Ishikawa (cell line): ENCODE data around the gene STARD8.

ENCODE experiments used
- CEBPB ChIP-seq: IDR thresholded peaks from 2 replicates; pipeline ENCODE4 v1.6.1; 2012
- CREB1 ChIP-seq: IDR thresholded peaks from 2 replicates; pipeline ENCODE4 v1.6.1; 2012; ENCODE audit warnings: low read depth
- EGR1 ChIP-seq: IDR thresholded peaks from 2 replicates; pipeline ENCODE4 v1.6.1; 2012
- EP300 ChIP-seq: IDR thresholded peaks from 2 replicates; pipeline ENCODE4 v1.6.1; 2012; ENCODE audit warnings: borderline replicate concordance
- FOXM1 ChIP-seq: IDR thresholded peaks from 2 replicates; pipeline ENCODE4 v1.6.1; 2012; ENCODE audit warnings: low read depth, borderline replicate concordance
- MAX ChIP-seq: IDR thresholded peaks from 2 replicates; pipeline ENCODE4 v1.6.1; 2012
- NFIC ChIP-seq: IDR thresholded peaks from 2 replicates; pipeline ENCODE4 v1.6.1; 2012
- RAD21 ChIP-seq: IDR thresholded peaks from 2 replicates; pipeline ENCODE4 v1.6.1; 2012; ENCODE audit warnings: low read depth
- REST ChIP-seq: IDR thresholded peaks from 2 replicates; pipeline ENCODE4 v1.6.1; 2012; ENCODE audit warnings: low read depth, mild to moderate bottlenecking
- TAF1 ChIP-seq: IDR thresholded peaks from 2 replicates; pipeline ENCODE4 v1.6.1; 2012; ENCODE audit warnings: low read depth, mild to moderate bottlenecking
- TCF12 ChIP-seq: IDR thresholded peaks from 2 replicates; pipeline ENCODE4 v1.6.1; 2012; ENCODE audit warnings: low read depth
- TEAD4 ChIP-seq: IDR thresholded peaks from 2 replicates; pipeline ENCODE4 v1.6.1; 2012
- YY1 ChIP-seq: IDR thresholded peaks from 2 replicates; pipeline ENCODE4 v1.6.1; 2012; ENCODE audit warnings: low read depth
- ZBTB7A ChIP-seq: IDR thresholded peaks from 2 replicates; pipeline ENCODE4 v1.6.1; 2012; ENCODE audit warnings: low read depth
- TF ChIP-seq, protein P1 (sequence below): IDR thresholded peaks from 2 replicates; pipeline ENCODE4 v1.6.1; 2012

STARD8 gene

GRCh38 chrX:68728186-68728585 lies 80.7 kb downstream of the STARD8 start:
- TF ChIP-seq TEAD4 (no peak), REST (no peak), ZBTB7A (no peak), TCF12 (no peak), RAD21 (no peak), EP300 (no peak), CREB1 (no peak), MAX (no peak), NFIC (no peak), YY1 (no peak), CEBPB (no peak), EGR1 (no peak), FOXM1 (no peak), TAF1 (no peak)
- TF ChIP-seq, protein P1, sequence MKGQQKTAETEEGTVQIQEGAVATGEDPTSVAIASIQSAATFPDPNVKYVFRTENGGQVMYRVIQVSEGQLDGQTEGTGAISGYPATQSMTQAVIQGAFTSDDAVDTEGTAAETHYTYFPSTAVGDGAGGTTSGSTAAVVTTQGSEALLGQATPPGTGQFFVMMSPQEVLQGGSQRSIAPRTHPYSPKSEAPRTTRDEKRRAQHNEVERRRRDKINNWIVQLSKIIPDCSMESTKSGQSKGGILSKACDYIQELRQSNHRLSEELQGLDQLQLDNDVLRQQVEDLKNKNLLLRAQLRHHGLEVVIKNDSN = no peak

- TF ChIP-seq FOXM1 (no peak), TCF12 (no peak), REST (no peak), ZBTB7A (no peak), NFIC (no peak), EP300 (no peak), RAD21 (no peak), EGR1 (no peak), CEBPB (no peak), YY1 (no peak), TAF1 (no peak), CREB1 (no peak), TEAD4 (no peak)
Measured at GRCh38 chrX:68731254-68731653, 83.8 kb downstream of the STARD8 start.

DNA sequence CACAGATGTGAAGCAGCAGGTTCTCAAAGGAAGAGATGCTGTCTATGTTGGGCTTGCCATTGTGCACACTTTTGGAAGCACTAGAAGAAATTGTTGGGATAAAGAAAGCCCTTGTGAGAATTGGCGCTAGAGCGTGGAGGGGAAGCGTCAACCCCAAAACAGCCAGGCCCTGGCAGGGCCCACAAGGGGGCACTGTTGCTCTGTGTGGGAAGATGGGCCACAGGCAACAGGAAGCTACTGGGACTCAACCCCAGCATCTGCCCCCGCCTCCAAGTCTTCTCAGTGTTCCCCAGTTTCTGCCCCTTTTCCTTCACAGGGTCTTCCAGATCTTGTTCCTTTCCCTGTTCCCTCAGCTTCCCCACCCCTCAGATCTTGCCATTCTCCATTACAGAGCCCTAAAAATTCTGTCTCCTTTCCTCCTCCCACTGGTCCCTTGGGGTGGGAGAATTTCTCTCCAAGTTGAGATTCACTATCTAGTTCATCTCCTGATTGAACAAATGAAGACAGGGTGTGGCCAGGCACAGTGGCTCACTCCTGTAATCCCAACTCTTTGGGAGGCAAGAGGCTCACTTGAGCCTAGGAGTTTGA lies 85.5 kb downstream of the STARD8 start:
- no peak for TF ChIP-seq FOXM1
- TF ChIP-seq RAD21 = peak; percentile 82

GRCh38 chrX:68735266-68735665 lies 87.8 kb downstream of the STARD8 start:
- no peak for TF ChIP-seq CEBPB
- TF ChIP-seq CREB1 = no peak
- no peak for TF ChIP-seq FOXM1
- no peak for TF ChIP-seq YY1
- TF ChIP-seq, protein P1 = no peak
- no peak for TF ChIP-seq NFIC
- no peak for TF ChIP-seq MAX

DNA sequence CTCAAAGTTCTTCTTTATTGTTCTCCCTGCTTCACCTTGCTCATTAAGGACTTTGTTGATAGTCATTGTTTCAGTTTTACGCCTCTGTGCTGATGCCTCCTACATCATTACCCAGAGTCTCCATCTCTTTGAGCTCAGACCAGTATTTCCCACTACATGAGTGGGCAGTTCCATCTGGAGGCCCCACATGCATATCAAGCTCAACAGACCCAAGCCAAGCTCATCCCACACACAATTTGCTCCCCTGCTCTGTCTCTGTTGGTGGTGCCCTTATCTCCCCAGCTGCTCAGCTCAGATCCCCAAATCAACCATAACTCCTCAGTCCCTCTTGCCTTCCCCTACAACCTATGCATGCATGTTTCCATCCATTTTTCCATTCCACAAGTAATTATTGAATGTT lies 96.3 kb downstream of the STARD8 start:
- TF ChIP-seq CREB1 (no peak), ZBTB7A (no peak), MAX (no peak), TEAD4 (no peak), EGR1 (no peak), FOXM1 (no peak), TAF1 (no peak), TCF12 (no peak), NFIC (no peak), EP300 (no peak), CEBPB (no peak), YY1 (no peak), RAD21 (no peak)
- TF ChIP-seq, protein P1 = no peak

- TF ChIP-seq EP300 (no peak), CREB1 (no peak), CEBPB (no peak), REST (no peak), ZBTB7A (no peak), TCF12 (no peak), NFIC (no peak), MAX (no peak), EGR1 (no peak), YY1 (no peak), FOXM1 (no peak), TEAD4 (no peak), TAF1 (no peak), RAD21 (no peak)
- TF ChIP-seq, protein P1 = no peak
Measured at GRCh38 chrX:68746988-68747387, 99.5 kb downstream of the STARD8 start.
